DMS153 treated with DMSO at 0.1 percent for 48 hours (cell line): ENCODE measurements around the gene AHCYL2.
A peak's percentile ranks its signal among the peaks of the same experiment; 100 is the strongest.

Experiments
- DNase-seq: peaks from one replicate; lab custom pipeline; 2025; ENCODE audit not compliant: unreplicated experiment; lab: John Stamatoyannopoulos, UW

Gene AHCYL2

GRCh38 chr7:129224251-129225205 is at the start of gene AHCYL2:
Gene AHCYL2 (plus strand): TSS chr7:129225030.
- peak; percentile 92 for DNase-seq

GRCh38 chr7:129176916-129177710 is 47.7 kb upstream of the AHCYL2 start:
- no peak for DNase-seq

- DNase-seq: no peak
These were observed 39.7 kb upstream of the AHCYL2 start for GRCh38 chr7:129184981-129185670.

- no peak for DNase-seq
These were observed 38.0 kb upstream of the AHCYL2 start for GRCh38 chr7:129186749-129187260.

- DNase-seq: no peak
These were observed 37.0 kb upstream of the AHCYL2 start for GRCh38 chr7:129187681-129188371.

GRCh38 chr7:129188372-129188891 is 36.4 kb upstream of the AHCYL2 start, which contains the start of gene SMO:
Gene SMO (plus strand): TSS chr7:129188633. CDS start chr7:129189152, 519 bp downstream.
- no peak for DNase-seq

- DNase-seq: no peak
These were observed 35.8 kb upstream of the AHCYL2 start for GRCh38 chr7:129188892-129189660.

GRCh38 chr7:129189661-129190310 is 35.0 kb upstream of the AHCYL2 start:
- DNase-seq: no peak

- no peak for DNase-seq
These were observed 33.6 kb upstream of the AHCYL2 start for GRCh38 chr7:129191272-129191671.

GRCh38 chr7:129193892-129194291 is 30.9 kb upstream of the AHCYL2 start:
- DNase-seq: no peak

- no peak for DNase-seq
These were observed 27.1 kb upstream of the AHCYL2 start for GRCh38 chr7:129197771-129198170.

- no peak for DNase-seq
These were observed 25.4 kb upstream of the AHCYL2 start for GRCh38 chr7:129199406-129199805.

GRCh38 chr7:129202058-129202777 is 22.6 kb upstream of the AHCYL2 start:
- DNase-seq: no peak

- DNase-seq: no peak
These were observed 21.6 kb upstream of the AHCYL2 start for GRCh38 chr7:129203050-129203741.

GRCh38 chr7:129205126-129205818 is 19.6 kb upstream of the AHCYL2 start:
- DNase-seq: no peak

- DNase-seq: no peak
These were observed 18.6 kb upstream of the AHCYL2 start for GRCh38 chr7:129205987-129206785.
